GM19035 (cell line): ENCODE data around the gene DNAJB13.

Experiments
- ATAC-seq: cut with Tn5 transposase; IDR thresholded peaks from one replicate; pipeline ENCODE4 v1.9.1; 2021; ENCODE audit not compliant: unreplicated experiment

The DNAJB13 gene

DNA sequence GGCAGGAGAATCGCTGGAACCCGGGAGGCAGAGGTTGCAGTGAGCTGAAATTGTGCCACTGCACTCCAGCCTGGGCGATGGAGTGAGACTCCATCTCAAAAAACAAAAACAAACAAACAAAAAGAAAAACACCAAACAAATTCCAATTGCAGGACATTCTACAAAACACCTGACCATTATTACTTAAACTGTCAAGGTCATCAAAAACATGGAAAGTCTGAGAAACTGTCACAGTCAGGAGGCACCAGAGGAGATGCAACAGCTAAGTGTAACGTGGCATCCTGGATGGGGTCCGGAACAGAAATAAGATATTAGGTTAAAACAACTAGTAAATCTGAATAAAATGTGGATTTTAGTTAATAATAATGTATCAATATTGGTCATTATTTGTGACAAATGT is 914 bp upstream of the DNAJB13 start:
- ATAC-seq = no peak

- no peak for ATAC-seq
These were observed 971 bp downstream of the DNAJB13 start for GRCh38 chr11:73951797-73952196.

GRCh38 chr11:73956876-73957653 is 6.2 kb downstream of the DNAJB13 start:
- no peak for ATAC-seq

- ATAC-seq = no peak
These were observed 7.0 kb downstream of the DNAJB13 start for GRCh38 chr11:73957654-73958361.

DNA sequence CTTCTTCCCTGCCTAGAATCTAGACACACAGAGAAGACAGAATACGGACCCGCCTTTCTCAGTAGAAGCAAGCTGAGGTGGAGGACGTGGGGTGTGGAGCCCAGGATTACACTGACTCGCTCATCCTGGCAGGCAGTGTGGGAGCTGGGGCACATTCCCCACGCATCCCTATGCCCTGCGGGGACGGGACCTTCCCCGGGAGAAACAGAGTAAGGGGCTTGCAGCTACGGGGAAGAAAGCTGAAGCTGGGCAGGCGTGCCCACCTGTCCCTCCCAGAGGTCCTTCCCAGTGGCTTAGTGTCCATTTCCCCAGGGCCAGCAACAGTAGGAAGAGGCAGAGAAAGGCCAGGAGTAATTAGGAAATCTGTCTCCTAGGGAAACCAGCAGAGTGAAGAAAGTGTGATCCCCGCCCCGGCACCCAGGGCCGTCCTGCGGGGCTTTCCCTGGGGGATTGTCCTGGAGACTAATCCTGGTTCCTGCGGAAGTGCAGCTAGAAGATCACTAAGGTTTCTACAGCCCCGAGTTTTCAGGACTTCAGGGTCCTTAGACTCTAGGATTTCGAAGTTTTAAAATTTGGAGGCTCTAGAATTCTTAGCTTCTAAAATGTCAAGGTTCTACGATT is 7.8 kb downstream of the DNAJB13 start:
- no peak for ATAC-seq

DNA sequence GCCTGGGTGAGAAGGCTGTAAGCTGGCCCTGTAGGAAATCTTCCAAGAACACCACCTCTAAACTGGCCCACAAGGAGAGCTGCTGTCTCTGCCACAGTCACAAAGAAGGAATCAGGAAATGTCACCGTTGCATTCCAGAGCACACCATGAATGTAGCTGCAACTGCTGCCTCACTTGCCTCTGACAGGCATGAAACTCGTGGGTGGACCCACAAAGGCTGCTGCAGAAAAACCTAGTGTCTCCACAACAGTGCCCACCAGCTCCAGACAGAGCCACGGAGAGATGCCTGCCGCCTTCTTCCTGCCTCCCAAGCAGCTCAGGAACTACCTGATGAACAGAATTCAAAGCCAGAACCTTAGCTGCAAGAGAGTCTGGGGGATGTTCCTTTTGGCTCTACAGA is 10.5 kb downstream of the DNAJB13 start:
- ATAC-seq = no peak

GRCh38 chr11:73962101-73962705 is 11.4 kb downstream of the DNAJB13 start:
- ATAC-seq = no peak

GRCh38 chr11:73963861-73964260 is 13.0 kb downstream of the DNAJB13 start:
- no peak for ATAC-seq

DNA sequence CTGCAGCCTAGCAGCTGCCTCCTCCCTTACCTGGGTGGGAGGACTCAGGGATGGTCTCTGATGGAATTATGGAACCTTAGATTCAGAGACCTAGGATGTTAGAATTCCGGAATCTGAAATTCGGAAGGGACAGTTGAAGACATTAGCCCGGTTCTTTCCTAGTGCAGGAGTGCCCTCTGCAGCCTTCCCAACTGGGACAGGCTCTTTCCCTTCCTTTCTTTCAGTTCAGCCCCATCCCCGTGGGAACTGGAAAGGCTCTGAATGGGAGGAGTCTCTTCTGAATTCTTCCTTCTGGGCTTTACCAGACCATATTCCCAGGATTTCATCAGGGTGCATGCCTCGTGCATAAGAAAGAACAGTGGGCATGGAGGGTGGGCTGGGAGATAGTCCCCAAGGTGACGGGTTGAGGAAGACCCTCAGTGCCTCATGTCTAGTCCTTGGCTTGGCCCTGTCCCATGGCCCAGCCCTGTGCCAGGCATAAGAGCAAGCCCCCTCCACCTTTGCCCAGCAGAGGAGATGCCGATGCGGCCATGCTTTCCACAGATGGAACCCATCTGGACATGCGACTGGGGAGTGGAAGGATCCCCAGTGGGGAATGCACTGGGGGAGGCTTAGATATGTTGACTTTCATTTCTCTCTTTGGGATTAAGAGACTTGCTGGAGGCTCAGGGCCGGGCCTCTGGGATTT is 14.4 kb downstream of the DNAJB13 start:
- no peak for ATAC-seq

DNA sequence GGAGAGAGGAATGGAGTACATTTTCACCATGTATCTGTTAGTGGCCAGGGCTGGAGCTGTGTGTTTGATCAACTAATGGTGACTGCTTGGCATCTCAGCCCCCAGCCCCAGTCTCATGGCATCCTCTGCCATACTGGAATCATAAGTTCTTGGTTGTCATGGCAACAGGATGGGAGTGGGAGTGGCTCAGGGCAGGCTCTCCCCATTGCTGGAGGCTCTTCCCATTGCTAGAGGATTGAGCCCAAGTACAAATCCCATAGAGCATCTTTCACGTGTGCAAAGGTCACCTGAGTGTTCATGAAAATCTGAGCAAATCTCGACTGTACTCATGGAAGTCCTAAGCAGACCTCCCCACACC is 14.9 kb downstream of the DNAJB13 start:
- no peak for ATAC-seq

DNA sequence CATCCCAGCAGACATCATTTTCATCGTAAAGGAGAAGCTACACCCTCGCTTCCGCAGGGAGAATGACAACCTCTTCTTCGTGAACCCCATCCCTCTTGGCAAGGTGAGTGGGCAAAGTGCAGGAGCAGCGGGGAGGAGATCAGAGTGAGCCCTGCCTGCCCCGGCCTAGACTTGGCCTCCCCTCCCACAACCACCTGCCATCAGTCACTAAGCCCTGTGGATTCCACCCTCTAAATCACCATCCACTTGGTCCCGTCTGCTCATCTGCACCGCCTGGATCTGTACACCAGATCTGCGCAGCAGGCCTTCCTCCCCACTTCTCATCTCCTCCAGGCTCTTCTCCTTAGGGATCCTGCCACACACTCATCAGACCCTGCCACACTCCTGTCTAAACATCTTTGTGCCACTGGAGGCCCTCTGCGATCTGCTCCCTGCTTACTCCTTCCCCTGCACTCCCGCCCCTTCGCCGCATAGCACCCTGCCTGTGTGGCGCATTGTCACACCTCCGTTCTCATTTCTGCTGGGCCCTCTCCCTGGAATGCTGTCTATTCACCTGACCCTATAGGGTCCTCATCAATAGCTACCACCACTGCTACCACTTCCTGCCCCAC is 17.6 kb downstream of the DNAJB13 start:
- ATAC-seq = no peak

DNA sequence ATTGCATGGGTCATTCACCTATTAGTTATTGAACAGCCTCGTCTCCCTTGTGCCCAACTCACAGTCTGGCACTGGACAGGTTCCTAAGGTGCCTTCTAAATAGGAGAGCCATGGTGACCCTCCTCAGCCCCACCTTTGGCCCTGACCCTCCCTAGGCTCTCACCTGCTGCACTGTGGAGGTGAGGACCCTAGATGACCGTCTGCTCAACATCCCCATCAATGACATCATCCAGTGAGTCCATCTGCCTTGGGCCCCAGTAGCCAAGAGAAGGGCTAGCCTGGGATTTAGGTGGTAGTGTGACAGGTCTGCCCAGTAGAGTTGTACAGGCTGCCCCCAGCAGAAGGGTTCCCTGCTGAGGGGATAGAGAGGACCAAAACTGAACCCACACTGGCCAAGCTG is 18.3 kb downstream of the DNAJB13 start:
- ATAC-seq = no peak

GRCh38 chr11:73969991-73970800 is 19.4 kb downstream of the DNAJB13 start:
- no peak for ATAC-seq

DNA sequence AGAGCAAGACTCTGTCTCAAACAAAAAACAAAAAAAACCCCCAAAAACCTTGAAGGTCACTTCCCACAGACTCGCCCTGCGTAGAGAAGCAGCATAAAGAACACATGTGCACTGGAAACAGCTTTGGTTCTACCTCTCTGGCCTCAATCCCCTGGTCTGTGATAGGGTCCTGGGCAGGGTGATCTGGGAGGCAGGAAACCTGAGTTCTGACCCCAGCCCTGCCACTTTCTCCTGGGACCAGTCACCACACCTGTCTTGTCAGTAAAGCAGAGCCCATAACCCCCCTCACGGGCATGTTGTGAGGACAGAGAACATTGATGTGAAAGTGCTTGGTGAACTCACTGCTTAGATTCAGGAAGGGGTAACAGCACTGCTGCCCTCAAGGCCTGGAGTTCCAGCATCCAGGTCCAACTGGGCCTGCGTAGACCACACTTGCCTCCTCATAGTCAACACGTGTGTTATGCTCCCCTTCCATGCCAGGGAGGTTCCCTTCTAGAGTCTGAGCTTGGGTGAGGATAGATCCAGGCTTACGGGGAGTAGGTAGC is 20.4 kb downstream of the DNAJB13 start:
- ATAC-seq = no peak

- no peak for ATAC-seq
These were observed 21.4 kb downstream of the DNAJB13 start for GRCh38 chr11:73972187-73972586.

GRCh38 chr11:73972620-73973449 is 22.0 kb downstream of the DNAJB13 start:
- ATAC-seq = no peak

DNA sequence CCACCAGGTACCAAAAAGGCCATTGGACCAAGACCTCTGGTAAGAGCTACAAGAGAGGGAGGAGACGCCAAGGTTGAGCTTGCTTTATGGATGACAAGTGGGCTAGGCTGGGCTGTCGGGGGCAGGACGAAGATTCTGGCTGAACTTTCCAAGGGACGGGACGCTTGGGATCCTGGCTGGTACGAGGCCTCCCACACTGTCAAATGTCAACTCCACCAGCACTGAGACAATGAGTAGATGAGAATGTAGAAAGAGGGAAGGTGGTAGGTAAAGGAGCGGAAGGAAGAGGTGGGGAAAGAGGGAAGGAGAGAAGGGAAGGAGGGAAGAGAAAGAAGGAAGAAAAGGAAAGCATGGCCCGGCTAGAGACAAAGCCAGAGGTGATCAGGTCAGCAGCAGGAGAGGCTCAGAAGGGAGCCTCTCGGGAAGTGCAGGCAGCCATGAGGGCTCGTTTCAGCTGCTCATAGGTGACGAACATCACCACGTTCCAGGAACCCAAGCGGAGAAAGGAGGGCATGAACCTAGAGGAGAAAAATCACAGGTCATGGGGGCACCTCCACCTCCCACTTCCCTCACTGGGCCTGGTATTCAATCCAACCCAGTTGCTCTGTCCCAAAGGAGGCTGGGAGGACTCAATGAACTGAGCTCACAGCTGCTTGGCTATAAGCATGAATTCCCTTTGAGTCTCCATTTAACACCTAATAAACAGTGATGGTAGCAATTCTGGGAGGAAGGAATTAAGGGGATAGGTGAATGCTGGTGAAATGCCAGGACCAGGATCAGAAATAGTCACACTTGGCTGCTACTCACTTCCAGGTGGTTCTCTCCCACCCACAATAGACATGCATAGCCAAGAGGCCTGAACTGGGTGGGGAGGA is 24.0 kb downstream of the DNAJB13 start:
- no peak for ATAC-seq

- ATAC-seq = no peak
These were observed 24.6 kb downstream of the DNAJB13 start for GRCh38 chr11:73975479-73975757.
